ENCODE results near the gene TTLL9.

TTLL9 gene

GRCh38 chr20:31945785-31946184 lies 75.4 kb downstream of the TTLL9 start:
- Histone ChIP-seq H3K9me3 (ENCODE audit: control insufficient read depth, low read length) (no peaks in the 10 kb centered on the region), H3K4me3 (ENCODE audit: insufficient read depth, low read depth, low read length) (no peak overlapping the region), H3K27me3 (ENCODE audit: control insufficient read depth, insufficient read depth, low read length, poor library complexity, severe bottlenecking) (no peaks in the 10 kb centered on the region), H3K27ac (ENCODE audit: insufficient read depth, low read depth, low read length, poor library complexity, severe bottlenecking) (no peak overlapping the region), H3K4me1 (ENCODE audit: control insufficient read depth, insufficient read depth, low read length) (peaks cover 2% of the 10 kb centered on the region), H3K36me3 (ENCODE audit: control insufficient read depth, insufficient read depth, low read length) (peaks cover 42% of the 10 kb centered on the region)
- WGBS, 2 experiments = 92 to 93% methylated on average over 6 of the region's 6 CpGs

- Histone ChIP-seq H3K27ac (ENCODE audit: insufficient read depth, low read depth, low read length, poor library complexity, severe bottlenecking) (no peak overlapping the region), H3K36me3 (ENCODE audit: control insufficient read depth, insufficient read depth, low read length) (peaks cover 42% of the 10 kb centered on the region), H3K27me3 (ENCODE audit: control insufficient read depth, insufficient read depth, low read length, poor library complexity, severe bottlenecking) (no peaks in the 10 kb centered on the region), H3K4me3 (ENCODE audit: insufficient read depth, low read depth, low read length) (no peak overlapping the region), H3K9me3 (ENCODE audit: control insufficient read depth, low read length) (no peaks in the 10 kb centered on the region), H3K4me1 (ENCODE audit: control insufficient read depth, insufficient read depth, low read length) (peaks cover 5% of the 10 kb centered on the region)
- 90 to 95% methylated on average over 2 of the region's 2 CpGs for WGBS, 2 experiments
Measured at GRCh38 chr20:31948008-31948407, 77.6 kb downstream of the TTLL9 start.

- Histone ChIP-seq H3K27ac (ENCODE audit: insufficient read depth, low read depth, low read length, poor library complexity, severe bottlenecking) (no peak overlapping the region), H3K4me3 (ENCODE audit: insufficient read depth, low read depth, low read length) (no peak overlapping the region), H3K36me3 (ENCODE audit: control insufficient read depth, insufficient read depth, low read length) (peaks cover 42% of the 10 kb centered on the region), H3K4me1 (ENCODE audit: control insufficient read depth, insufficient read depth, low read length) (peaks cover 5% of the 10 kb centered on the region), H3K9me3 (ENCODE audit: control insufficient read depth, low read length) (no peaks in the 10 kb centered on the region), H3K27me3 (ENCODE audit: control insufficient read depth, insufficient read depth, low read length, poor library complexity, severe bottlenecking) (no peaks in the 10 kb centered on the region)
- 95% methylated on average over 9 of the region's 9 CpGs for WGBS, 2 experiments
Measured at GRCh38 chr20:31949877-31950646, 79.6 kb downstream of the TTLL9 start.

- peak overlapping the region; percentile 93 for H3K4me3 ChIP-seq (ENCODE audit: insufficient read depth, low read depth, low read length)
- peak overlapping the region; percentile 72 for H3K27ac ChIP-seq (ENCODE audit: insufficient read depth, low read depth, low read length, poor library complexity, severe bottlenecking)
- WGBS, 2 experiments = 11 to 13% methylated on average over 6 of the region's 6 CpGs
- H3K9me3 ChIP-seq (ENCODE audit: control insufficient read depth, low read length) = no peaks in the 10 kb centered on the region
- no peaks in the 10 kb centered on the region for H3K27me3 ChIP-seq (ENCODE audit: control insufficient read depth, insufficient read depth, low read length, poor library complexity, severe bottlenecking)
- peaks cover 5% of the 10 kb centered on the region for H3K4me1 ChIP-seq (ENCODE audit: control insufficient read depth, insufficient read depth, low read length)
- H3K36me3 ChIP-seq (ENCODE audit: control insufficient read depth, insufficient read depth, low read length) = peaks cover 35% of the 10 kb centered on the region
Measured at GRCh38 chr20:31951203-31951529, 80.7 kb downstream of the TTLL9 start.

GRCh38 chr20:31951530-31952453 lies 81.4 kb downstream of the TTLL9 start, which contains the start of gene PDRG1:
Gene PDRG1, minus strand, starts transcription at chr20:31952046. Its CDS starts 85 bp downstream, at chr20:31951961.
- Histone ChIP-seq H3K4me1 (ENCODE audit: control insufficient read depth, insufficient read depth, low read length) (peaks cover 5% of the 10 kb centered on the region), H3K27me3 (ENCODE audit: control insufficient read depth, insufficient read depth, low read length, poor library complexity, severe bottlenecking) (no peaks in the 10 kb centered on the region), H3K4me3 (ENCODE audit: insufficient read depth, low read depth, low read length) (peak within 1 kb of the TSS; percentile 93), H3K27ac (ENCODE audit: insufficient read depth, low read depth, low read length, poor library complexity, severe bottlenecking) (peak within 1 kb of the TSS; percentile 72), H3K9me3 (ENCODE audit: control insufficient read depth, low read length) (no peaks in the 10 kb centered on the region), H3K36me3 (ENCODE audit: control insufficient read depth, insufficient read depth, low read length) (peaks cover 31% of the 10 kb centered on the region)
- WGBS, 2 experiments = 0 to 1% methylated on average over 62 to 63 of the region's 63 CpGs

- H3K36me3 ChIP-seq (ENCODE audit: control insufficient read depth, insufficient read depth, low read length) = peaks cover 13% of the 10 kb centered on the region
- H3K9me3 ChIP-seq (ENCODE audit: control insufficient read depth, low read length) = no peaks in the 10 kb centered on the region
- no peak overlapping the region for H3K4me3 ChIP-seq (ENCODE audit: insufficient read depth, low read depth, low read length)
- 85 to 88% methylated on average over 6 of the region's 6 CpGs for WGBS, 2 experiments
- no peak overlapping the region for H3K27ac ChIP-seq (ENCODE audit: insufficient read depth, low read depth, low read length, poor library complexity, severe bottlenecking)
- H3K27me3 ChIP-seq (ENCODE audit: control insufficient read depth, insufficient read depth, low read length, poor library complexity, severe bottlenecking) = peaks cover 4% of the 10 kb centered on the region
- peaks cover 5% of the 10 kb centered on the region for H3K4me1 ChIP-seq (ENCODE audit: control insufficient read depth, insufficient read depth, low read length)
Measured at GRCh38 chr20:31953556-31954148, 83.2 kb downstream of the TTLL9 start.

- H3K4me3 ChIP-seq (ENCODE audit: insufficient read depth, low read depth, low read length) = no peak overlapping the region
- H3K4me1 ChIP-seq (ENCODE audit: control insufficient read depth, insufficient read depth, low read length) = peaks cover 6% of the 10 kb centered on the region
- WGBS, 2 experiments = 82 to 92% methylated on average over 1 of the region's 1 CpG
- peaks cover 4% of the 10 kb centered on the region for H3K36me3 ChIP-seq (ENCODE audit: control insufficient read depth, insufficient read depth, low read length)
- no peak overlapping the region for H3K27ac ChIP-seq (ENCODE audit: insufficient read depth, low read depth, low read length, poor library complexity, severe bottlenecking)
- no peaks in the 10 kb centered on the region for H3K9me3 ChIP-seq (ENCODE audit: control insufficient read depth, low read length)
- H3K27me3 ChIP-seq (ENCODE audit: control insufficient read depth, insufficient read depth, low read length, poor library complexity, severe bottlenecking) = peaks cover 4% of the 10 kb centered on the region
Measured at GRCh38 chr20:31954500-31954899, 84.1 kb downstream of the TTLL9 start.

- Histone ChIP-seq H3K4me1 (ENCODE audit: control insufficient read depth, insufficient read depth, low read length) (peaks cover 5% of the 10 kb centered on the region), H3K36me3 (ENCODE audit: control insufficient read depth, insufficient read depth, low read length) (no peaks in the 10 kb centered on the region), H3K9me3 (ENCODE audit: control insufficient read depth, low read length) (no peaks in the 10 kb centered on the region), H3K27me3 (ENCODE audit: control insufficient read depth, insufficient read depth, low read length, poor library complexity, severe bottlenecking) (peaks cover 4% of the 10 kb centered on the region), H3K4me3 (ENCODE audit: insufficient read depth, low read depth, low read length) (no peak overlapping the region), H3K27ac (ENCODE audit: insufficient read depth, low read depth, low read length, poor library complexity, severe bottlenecking) (no peak overlapping the region)
- WGBS, 2 experiments = 81% methylated on average over 11 of the region's 11 CpGs
Measured at GRCh38 chr20:31956556-31957526, 86.4 kb downstream of the TTLL9 start.

- 55 to 59% methylated on average over 2 of the region's 2 CpGs for WGBS, 2 experiments
- no peak overlapping the region for H3K27ac ChIP-seq (ENCODE audit: insufficient read depth, low read depth, low read length, poor library complexity, severe bottlenecking)
- H3K9me3 ChIP-seq (ENCODE audit: control insufficient read depth, low read length) = no peaks in the 10 kb centered on the region
- no peak overlapping the region for H3K4me3 ChIP-seq (ENCODE audit: insufficient read depth, low read depth, low read length)
- H3K27me3 ChIP-seq (ENCODE audit: control insufficient read depth, insufficient read depth, low read length, poor library complexity, severe bottlenecking) = peaks cover 22% of the 10 kb centered on the region
- H3K36me3 ChIP-seq (ENCODE audit: control insufficient read depth, insufficient read depth, low read length) = no peaks in the 10 kb centered on the region
- peaks cover 9% of the 10 kb centered on the region for H3K4me1 ChIP-seq (ENCODE audit: control insufficient read depth, insufficient read depth, low read length)
Measured at GRCh38 chr20:31962761-31963160, 92.3 kb downstream of the TTLL9 start.
